DMS53 treated with DMSO at 0.1 percent for 48 hours (cell line): ENCODE results near the gene COX4I2.
"Not testable (repeated sequence)": the region's sequence is repeated elsewhere in the genome, so short reads cannot be mapped to it uniquely, and the experiment has no call there.

Source experiments
- DNase-seq: peaks from one replicate; lab custom pipeline; 2025; ENCODE audit not compliant: unreplicated experiment; lab: John Stamatoyannopoulos, UW

The COX4I2 gene

DNA sequence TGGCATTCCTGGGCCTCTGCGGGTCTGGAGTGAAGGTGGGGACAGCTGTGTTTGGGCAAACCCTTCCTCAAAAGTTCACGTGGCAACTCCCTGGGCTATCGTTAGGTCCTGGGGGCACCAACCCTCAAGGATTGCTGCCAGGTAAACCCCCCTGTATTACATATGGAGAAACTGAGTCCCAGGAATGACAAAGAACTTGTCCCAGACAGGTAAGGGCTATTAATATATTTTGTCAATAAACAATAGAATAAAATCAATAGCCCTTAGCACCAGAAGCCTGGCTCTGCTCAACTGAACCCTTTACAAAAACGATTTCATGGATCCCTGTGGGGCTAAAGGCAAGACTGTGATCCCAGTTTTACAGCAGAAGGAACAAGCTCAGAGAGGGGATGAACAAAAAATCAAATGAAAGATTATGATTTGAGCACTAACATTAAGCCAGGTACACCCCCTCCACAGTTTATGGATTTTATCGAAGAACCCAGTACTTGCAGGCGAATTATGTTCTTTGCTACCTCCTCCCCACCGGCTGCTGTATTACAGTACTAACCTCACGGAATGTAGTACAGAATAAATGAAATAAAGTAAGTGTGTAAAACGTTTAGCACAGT lies 30.0 kb upstream of the COX4I2 start:
- peak; percentile 23 for DNase-seq

DNA sequence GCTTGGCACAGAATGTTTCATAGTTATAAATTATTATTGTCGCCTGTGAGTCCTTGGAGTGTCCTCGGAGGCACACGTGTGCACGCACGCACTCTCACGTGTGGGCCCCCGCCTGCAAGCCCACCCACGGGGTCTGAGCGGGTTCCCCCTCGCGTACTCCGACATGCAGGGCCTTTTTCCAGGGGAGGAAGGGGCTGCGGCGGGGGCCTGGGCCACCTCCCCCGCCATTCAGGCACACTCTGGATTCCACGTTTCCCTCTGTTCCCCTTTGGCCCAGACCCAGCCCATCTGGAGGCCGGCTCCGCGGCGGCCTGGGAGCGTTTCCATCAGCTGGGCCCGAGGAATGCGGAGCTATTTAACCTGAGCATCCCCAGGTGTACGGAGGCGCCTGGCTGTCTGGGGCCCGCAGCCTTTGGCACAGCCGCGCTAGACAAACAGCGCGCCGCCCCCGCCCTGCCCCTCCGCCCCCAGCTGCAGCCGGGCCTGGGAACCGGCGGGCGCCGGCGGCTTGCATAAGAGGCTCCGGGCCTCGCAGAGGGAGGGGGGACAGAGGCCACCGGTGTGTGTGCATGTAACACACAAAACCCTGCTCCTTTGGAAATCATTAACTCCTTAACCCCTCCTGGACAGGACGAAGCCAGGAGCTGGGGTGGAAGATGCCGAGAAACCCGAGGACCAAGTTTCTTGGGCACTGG lies 29.3 kb upstream of the COX4I2 start:
- DNase-seq = peak; percentile 88

DNA sequence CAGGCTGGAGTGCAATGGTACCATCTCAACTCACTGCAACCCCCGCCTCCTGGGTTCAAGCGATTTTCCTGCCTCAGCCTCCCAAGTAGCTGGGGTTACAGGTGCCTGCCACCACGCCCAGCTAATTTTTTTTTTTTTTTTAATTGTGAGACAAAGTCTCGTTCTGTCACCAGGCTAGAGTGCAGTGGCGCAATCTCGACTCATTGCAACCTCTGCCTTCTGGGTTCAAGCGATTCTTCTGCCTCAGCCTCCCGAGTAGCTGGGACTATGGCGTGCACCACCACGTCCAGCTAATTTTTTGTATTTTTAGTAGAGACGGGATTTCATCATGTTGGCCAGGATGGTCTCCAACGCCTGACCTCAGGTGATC lies 25.5 kb upstream of the COX4I2 start:
- not testable (repeated sequence) for DNase-seq

DNA sequence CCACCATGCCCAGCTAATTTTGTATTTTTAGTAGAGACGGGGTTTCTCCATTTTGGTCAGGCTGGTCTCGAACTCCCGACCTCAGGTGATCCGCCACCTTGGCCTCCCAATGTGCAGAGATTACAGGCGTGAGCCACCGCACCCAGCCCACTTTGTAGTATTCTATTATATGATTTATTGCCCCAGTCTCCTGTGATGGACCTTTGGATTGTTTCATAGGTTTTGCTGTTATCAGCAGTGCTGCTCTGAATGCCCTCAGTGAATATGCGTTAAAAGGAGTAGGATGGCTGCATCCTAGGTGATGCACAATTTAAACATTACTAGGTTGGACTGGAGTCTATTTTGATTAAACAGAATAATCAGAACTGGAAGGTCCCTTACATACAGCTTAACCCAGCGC lies 22.3 kb upstream of the COX4I2 start:
- no peak for DNase-seq

DNA sequence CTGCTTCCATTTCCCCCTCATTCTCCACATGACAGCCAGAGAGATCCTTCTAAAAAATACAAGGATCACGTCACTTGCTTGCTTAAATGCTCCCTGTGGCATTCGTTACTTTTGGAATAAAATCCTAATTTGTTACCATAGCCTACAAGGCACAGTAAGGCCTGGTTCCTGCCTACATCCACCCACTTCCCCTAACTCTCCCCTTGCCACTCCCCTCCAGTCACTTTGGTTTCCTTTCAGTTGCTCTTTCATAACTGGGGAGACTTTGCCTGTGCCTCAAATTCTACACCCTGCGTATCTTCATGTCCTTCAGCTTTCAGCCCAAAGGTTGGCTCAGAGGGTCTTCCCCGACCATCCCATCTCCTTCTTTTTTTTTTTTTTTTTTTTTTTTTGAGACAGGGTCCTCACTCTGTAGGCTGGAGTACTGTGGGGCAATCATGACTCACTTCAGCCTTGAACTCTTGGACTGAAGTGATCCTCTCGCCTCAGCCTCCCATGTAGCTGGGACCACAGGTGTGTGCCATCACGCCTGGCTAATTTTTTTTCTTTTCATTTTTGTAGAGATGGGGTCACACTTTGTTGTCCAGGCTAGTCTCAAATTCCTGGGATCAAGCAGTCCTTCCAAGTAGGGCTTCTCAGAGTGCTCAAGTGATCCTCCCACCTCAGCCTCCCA lies 20.1 kb upstream of the COX4I2 start:
- DNase-seq = no peak

DNA sequence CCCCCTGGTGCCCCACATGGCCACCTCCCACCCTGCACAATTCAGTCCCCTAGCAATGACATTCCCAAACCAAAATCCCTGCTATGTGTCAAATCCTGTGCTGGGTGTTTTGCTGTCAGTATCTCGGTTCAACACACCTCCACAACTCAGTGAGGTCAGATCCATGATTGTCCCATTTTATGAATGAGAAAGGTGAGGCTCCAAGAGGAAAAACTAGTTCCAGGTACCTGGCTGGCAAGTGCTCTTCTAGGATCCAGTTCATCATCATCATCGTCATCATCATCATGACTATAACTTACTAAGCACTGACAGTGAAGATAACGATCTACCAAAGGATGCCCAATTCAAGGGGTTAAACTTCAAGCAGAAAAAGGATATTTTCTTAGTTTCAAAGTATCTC lies 17.5 kb upstream of the COX4I2 start:
- DNase-seq = no peak

DNA sequence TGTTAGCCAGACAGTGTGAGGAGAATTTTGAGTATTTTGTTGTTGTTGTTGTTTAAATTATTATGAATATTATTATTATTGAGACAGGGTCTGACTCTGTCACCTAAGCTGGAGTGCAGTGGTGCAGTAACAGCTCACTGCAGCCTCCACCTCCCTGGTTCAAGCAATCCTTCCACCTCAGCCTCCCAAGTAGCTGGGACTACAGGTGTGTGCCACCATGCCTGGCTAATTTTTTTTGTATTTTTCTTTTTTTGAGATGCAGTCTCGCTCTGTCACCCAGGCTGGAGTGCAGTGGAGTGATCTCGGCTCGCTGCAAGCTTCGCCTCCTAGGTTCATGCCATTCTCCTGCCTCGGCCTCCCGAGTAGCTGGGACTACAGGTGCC lies 14.6 kb upstream of the COX4I2 start:
- not testable (repeated sequence) for DNase-seq

DNA sequence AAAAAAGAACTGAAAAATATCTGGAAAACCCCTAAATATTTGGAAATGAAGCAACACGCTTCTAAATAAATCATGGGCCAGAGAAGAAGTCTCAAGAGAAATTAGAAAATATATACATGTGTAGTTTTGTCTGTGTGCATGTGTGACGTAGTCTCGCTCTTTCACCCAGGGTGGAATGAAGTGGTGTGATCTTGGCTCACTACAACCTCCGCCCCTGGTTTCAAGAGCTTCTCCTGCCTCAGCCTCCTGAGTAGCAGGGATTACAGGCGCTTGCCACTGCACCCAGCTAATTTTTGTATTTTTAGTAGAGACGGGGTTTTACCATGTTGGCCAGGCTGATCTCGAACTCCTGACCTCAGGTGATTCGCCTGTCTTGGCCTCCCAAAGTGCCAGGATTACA lies 11.2 kb upstream of the COX4I2 start:
- not testable (repeated sequence) for DNase-seq

DNA sequence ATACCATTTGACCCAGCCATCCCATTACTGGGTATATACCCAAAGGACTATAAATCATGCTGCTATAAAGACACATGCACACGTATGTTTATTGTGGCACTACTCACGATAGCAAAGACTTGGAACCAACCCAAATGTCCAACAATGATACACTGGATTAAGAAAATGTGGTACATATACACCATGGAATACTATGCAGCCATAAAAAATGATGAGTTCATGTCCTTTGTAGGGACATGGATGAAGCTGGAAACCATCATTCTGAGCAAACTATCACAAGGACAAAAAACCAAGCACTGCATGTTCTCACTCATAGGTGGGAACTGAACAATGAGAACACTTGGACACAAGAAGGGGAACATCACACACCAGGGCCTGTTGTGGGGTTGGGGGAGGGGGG lies 9.7 kb upstream of the COX4I2 start:
- not testable (repeated sequence) for DNase-seq

DNA sequence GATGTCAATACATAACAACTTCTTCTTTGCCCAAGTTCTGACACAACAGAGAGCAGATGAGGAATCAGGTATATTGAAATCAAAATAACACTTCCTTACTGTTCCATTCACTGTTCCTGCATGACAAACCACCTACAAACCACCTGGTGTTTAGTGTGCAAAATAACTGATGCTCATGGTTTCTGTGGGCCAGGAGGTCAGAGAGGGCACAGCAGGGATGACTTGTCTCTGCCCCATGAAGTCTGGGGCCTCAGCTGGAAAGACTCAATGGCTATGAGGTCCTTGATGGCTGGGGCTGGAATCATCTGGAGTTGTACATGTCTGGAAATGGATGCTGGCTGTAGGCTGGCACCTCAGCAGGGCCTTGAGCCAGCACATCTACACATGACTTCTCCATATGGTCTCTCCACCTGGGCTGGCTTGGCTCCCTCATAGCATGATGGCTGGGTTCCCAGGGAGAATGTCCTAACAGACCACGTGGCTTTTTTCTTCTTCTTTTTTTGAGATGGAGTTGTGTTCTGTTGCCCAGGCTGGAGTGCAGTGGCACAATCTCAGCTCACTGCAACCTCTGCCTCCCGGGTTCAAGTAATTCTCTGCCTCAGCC lies 7.4 kb upstream of the COX4I2 start:
- DNase-seq = no peak

DNA sequence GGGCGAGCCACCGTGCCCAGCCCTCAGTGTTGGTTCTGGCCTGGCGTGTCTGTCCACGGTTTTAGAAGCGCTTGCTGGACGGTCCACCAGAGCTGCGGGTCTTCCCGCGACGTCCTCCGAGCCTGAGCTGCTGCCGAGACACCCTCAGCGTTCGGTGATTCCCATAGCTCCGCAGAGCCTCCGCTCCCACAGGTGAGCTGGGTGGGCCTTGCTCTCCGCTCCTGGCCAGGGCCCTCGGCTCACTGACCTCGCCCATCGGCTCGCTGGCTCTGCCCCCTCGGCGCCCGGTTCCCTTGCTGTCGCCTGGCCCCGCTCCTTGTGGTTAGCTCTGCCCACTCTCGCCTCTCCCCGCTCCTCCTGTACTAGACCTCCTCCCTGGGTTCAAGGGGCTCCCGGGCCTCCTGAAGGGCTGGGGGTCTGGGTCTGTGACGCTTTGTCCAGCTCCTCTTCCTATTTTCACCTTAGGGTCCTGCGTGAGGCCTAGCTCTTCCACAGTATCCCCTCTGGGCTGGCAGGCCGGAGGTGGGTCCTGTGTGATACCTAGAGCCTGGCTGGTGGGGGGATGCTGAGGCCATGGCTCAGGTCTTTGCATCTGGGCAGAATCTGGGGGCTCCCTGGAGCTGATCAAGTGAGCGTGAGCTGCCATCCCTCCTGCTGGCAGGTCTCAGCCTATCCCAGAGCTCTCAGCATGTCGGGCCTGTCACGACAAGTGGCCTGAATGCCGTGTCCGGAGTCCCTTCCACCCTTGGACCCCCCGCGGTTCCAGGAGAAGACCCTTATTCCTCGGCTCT lies 5.0 kb upstream of the COX4I2 start:
- no peak for DNase-seq

DNA sequence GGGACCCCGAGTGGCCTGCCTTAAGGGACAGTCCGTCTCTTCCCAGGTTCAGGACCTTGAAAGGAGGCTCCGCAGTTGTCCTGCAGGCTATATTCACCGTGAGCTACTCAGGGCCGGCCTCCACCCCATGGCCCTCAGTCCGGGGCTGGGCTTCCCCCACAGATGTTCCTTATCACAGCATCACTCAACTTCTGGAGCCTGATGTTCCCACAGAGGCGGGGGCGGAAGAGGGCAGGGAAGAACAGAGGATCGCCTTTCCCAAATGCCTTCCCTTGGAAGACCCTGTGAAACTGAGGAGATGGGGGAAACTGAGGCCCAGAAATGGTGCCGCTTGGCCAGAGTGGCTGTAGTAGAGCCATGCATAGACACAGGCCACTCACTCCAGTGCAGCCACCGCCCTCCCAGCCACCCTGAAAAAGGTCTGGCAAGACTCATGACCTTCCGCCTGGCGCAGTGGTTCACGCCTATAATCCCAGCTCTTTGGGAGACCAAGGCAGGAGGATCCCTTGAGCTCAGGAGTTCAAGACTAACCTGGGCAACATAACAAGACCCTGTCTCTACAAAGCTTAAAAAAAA lies 4.3 kb upstream of the COX4I2 start:
- no peak for DNase-seq

DNA sequence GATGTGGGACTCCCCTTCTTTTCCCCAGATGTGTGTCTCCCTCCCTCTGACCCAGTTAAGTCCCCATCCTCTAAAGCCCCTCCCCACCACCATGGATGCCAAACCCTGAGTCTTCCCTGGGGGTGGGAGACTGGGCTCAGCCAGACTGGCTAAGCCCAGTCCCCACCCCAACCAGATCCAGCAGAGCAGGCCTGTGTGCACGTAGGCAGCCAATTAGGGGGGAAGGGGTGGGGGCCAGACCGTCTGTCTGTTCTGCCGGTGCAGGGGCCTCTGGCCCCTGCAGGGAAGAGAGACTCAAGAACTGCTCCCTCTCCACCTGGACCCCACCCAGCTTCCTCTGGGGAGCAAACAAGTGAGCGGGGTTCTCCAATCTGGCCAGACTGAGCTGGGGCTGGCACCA lies 605 bp downstream of the COX4I2 start:
- no peak for DNase-seq

DNA sequence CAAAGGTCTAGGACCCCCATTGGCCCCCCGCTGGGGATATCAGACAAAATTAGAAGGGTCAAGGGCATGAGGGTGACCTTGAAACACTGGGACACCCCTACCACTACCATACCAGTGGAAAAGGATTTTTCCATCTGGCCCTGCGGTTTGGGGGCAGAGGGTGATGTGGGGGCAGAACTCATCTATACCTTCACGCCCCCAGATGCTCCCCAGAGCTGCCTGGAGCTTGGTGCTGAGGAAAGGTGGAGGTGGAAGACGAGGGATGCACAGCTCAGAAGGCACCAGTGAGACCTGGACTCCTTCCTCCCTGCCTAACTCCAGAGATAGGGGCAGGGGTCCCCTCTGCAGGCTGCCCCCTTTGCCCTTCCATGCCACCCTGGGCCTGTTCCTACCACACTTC lies 1.1 kb downstream of the COX4I2 start:
- DNase-seq = no peak

DNA sequence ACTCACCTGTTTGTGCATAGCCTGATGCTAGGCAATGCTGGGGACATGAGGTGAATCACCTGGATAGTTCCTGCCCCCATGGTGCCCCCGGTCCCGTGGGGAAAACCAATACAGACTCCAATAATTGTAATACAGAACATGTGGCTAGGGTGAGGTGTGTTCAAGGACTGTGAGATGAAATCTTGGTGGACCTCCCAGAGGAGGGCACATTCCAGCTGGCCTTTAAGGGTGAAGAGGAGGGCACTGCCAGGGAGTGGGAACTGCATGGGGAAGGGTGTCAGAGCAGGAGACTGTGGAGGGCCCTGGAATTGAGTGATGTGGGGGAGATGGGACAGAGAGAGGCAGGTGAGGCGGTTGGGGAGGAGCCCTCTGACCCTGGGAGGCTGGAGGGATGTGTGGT lies 2.5 kb downstream of the COX4I2 start:
- no peak for DNase-seq

DNA sequence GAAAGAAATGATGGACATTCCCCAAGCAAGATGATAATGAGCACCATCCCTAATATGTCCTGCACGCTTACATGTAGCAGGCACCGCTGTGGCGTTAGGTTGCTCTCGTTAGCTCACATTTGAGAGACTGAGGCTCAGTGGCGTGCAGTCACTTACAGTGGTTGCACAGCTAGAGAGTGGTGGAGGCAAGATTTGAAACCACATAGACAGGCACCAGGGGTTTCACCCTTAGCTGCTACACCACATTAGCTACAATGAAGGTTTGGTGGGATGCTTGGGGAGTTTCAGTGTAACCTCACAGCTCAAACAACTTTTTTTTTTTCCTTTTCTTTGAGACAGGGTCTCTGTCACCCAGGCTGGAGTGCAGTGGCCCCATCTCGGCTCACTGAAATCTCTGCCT lies 3.7 kb downstream of the COX4I2 start:
- no peak for DNase-seq

DNA sequence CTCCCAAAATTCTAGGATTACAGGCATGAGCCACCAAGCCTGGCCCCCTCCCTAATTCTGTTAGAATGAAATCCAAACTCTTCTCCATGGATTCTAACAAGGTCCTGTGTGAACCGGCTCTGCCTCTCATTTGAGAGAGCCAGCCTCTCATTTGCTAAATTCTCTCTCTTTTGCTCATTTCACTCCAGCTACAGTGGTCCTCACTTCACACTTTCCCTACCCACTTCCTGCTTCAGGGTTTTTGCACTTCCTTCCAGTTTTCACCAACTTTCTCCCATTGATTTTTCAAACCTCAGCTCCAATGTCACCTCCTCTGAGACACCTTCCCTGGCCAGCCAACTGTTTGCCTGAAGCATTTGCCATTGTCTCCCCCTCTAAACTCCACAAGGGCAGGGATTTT lies 5.1 kb downstream of the COX4I2 start:
- no peak for DNase-seq

DNA sequence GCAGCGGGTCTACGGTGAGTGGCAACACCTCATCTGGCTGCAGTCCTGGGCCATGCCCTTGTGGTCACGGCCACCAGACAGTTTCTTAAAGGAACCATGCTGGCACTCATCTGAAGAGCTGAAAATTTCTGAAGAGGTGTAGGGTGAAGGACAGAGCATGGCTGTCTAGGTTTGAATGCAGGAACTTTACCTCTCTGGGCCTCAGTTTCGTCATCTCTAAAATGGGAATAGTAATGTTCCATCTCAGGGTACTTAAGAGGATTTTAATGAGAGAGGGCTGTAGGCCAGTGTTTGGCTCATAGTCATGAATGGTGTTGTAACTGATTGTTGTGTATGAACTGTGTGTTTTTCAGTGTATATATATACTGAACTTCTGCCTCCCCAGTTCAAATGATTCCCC lies 5.8 kb downstream of the COX4I2 start:
- no peak for DNase-seq

DNA sequence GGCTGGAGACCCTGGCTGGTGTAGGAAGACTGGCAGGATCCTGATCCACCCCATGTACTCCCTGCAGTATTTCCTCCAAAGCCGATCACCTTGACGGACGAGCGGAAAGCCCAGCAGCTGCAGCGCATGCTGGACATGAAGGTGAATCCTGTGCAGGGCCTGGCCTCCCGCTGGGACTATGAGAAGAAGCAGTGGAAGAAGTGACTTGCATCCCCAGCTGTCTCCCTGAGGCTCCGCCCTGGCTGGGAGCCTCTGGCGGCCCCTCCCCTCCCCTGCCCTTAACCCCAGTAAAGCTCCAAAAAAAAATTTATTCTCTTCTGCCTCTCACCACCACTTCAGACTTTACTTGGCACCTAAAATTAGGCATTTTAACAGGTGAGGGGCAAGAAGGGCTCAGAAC lies 7.0 kb downstream of the COX4I2 start:
- no peak for DNase-seq

DNA sequence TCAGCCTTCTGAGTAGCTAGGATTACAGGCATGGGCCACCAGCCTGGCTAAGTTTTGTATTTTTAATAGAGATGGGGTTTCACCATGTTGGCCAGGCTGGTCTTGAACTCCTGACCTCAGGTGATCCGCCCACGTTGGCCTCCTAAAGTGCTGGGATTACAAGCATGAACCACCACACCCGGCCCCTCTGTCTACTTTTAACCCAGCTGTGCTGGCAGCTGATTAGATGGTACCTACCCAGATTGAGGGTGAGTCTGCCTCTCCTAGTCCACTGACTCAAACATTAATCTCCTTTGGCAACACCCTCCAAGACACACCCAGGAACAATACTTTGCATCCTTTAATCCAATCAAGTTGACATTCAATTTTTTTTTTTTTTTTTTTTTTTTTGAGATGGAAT lies 10.4 kb downstream of the COX4I2 start:
- DNase-seq = not testable (repeated sequence)

DNA sequence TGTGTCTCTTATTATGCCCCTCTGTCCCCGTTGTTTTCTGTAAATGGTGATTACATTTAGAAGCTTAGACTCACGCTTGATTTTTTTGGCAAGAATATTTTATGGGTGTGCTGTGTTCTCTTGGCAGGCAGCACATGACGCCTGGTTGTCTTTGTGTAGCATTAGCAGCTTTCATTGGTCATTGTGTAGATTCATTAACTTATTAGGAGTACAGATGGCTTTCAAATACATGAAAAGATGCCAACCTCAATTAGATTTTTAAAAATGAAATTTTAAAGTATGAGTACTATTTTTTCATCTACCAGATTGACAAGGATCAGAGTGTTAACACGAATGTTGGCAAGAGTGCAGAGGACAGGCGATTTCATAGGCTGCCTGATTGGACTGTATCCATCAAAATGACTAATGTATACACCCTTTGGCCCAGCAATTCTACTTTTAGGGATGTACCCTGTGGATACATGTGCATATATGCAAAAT lies 15.2 kb downstream of the COX4I2 start:
- no peak for DNase-seq
